Suprapubic skin (tissue), 4 donors: ENCODE data around the gene CRYBB2.
"Not testable (repeated sequence)": the region's sequence is repeated elsewhere in the genome, so short reads cannot be mapped to it uniquely, and the experiment has no call there.

ENCODE experiments used
- EP300 ChIP-seq: sonication (generic); formaldehyde crosslinking; IDR thresholded peaks from one replicate; pipeline ENCODE4 v1.6.1; 2017; ENCODE audit warnings: antibody characterized with exemption
- POLR2AphosphoS5 ChIP-seq, 3 donors: sonication (generic); formaldehyde crosslinking; IDR thresholded peaks; one replicate each; pipeline ENCODE4 v1.6.1; 2017; ENCODE audit warnings: antibody characterized with exemption in 3 of 3
- TF ChIP-seq, protein P1 (sequence below), 2 donors: fragments of 200-600 bp in 1 of 2; fragments of 450-650 bp in 1 of 2; sonication (generic) in 1 of 2; IDR thresholded peaks; one replicate each; pipeline ENCODE4 v1.5.1; 2016 to 2019; ENCODE audit warnings: antibody characterized with exemption in 2 of 2, mild to moderate bottlenecking in 1 of 2, moderate library complexity in 1 of 2

DNA sequence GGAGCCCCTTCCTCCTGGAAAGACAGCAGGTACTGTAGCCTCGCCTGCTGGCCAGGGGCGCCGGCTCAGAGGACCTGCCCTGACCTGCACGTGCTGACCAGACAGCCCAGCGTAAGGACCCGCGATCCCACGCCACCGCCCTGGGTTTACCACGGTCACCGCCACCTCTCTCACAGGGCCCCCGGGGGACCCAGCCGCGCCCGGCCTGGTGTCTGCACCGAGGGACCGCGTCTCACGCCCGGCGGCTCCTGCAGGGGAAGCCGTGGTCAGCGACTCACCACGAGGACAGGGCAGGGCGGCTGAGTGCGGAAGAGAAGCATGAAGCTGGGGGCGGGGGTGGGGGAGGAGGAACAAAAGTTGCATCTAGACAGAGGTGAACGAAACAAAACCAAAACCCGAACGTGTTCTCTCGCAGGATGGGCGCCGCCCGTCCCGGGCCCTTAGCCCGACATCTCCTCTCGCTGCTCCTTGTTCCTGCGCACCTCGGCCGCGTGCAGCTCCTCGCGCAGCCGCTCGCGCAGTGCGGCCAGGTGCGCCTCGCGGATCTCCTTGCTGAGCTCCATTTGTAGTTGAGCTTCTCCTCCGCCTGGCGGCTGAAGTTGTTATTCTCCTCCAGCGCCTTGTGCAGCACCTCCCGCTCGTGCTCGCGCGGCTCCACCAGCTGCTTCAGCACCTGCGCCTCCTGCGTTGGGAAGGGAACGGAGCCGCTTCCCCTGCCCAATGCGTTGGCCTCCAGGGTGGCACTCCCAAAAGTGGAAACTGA lies 40.4 kb upstream of the CRYBB2 start:
- TF ChIP-seq, protein P1, sequence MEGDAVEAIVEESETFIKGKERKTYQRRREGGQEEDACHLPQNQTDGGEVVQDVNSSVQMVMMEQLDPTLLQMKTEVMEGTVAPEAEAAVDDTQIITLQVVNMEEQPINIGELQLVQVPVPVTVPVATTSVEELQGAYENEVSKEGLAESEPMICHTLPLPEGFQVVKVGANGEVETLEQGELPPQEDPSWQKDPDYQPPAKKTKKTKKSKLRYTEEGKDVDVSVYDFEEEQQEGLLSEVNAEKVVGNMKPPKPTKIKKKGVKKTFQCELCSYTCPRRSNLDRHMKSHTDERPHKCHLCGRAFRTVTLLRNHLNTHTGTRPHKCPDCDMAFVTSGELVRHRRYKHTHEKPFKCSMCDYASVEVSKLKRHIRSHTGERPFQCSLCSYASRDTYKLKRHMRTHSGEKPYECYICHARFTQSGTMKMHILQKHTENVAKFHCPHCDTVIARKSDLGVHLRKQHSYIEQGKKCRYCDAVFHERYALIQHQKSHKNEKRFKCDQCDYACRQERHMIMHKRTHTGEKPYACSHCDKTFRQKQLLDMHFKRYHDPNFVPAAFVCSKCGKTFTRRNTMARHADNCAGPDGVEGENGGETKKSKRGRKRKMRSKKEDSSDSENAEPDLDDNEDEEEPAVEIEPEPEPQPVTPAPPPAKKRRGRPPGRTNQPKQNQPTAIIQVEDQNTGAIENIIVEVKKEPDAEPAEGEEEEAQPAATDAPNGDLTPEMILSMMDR (IDR thresholded peaks at IDR 0.05): not testable (repeated sequence)
- not testable (repeated sequence) for TF ChIP-seq EP300; POLR2AphosphoS5 (IDR thresholded peaks at IDR 0.05)
